ENCODE results near the gene SERPINB5. TPM values are rescaled to one million over a fixed set of nuclear protein-coding genes. Genes with fewer than 3 reads are reported as not detected.

Gene SERPINB5
- total RNA-seq, 2 donors from 2014 or later, result not detected

DNA sequence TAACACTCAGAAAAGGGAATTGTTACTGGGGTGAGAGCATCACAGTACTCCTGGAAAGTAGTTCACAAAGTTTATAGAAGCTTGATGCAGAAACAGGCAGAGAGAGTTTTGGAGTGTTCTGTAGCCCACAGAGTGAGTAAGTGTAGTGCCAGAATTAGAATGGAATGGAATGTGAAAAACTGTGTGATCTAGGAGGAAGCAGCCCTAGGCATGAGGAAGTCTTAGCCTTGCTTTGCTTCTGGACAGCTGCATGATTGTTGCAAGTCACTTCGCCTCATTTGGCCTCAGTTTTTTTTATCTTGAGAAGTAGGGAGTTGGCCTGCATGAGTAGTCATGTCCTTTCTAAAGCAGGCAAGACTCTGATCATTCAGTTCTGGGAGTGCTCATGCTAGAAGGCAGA lies 76.3 kb downstream of the SERPINB5 start:
- H3K36me3 ChIP-seq (replicated peaks in 1 of 2; ENCODE audit: insufficient read depth in 1 of 2, low read depth in 2 of 2), result no peaks in the 10 kb centered on the region
- H3K9me3 ChIP-seq, result no peaks in the 10 kb centered on the region
- ATAC-seq (peak; percentile 52), DNase-seq (peak in 2 of 4 donors; percentile 12 to 32)
- no peaks in the 10 kb centered on the region for H3K27me3 ChIP-seq
- 46 to 68% methylated on average over 1 of the region's 1 CpG for WGBS, 2 donors
- H3K27ac ChIP-seq, result no peak overlapping the region
- no peaks in the 10 kb centered on the region for H3K4me1 ChIP-seq
- no peak for TF ChIP-seq POLR2A (IDR thresholded peaks at IDR 0.05)
- TF ChIP-seq, protein P1, sequence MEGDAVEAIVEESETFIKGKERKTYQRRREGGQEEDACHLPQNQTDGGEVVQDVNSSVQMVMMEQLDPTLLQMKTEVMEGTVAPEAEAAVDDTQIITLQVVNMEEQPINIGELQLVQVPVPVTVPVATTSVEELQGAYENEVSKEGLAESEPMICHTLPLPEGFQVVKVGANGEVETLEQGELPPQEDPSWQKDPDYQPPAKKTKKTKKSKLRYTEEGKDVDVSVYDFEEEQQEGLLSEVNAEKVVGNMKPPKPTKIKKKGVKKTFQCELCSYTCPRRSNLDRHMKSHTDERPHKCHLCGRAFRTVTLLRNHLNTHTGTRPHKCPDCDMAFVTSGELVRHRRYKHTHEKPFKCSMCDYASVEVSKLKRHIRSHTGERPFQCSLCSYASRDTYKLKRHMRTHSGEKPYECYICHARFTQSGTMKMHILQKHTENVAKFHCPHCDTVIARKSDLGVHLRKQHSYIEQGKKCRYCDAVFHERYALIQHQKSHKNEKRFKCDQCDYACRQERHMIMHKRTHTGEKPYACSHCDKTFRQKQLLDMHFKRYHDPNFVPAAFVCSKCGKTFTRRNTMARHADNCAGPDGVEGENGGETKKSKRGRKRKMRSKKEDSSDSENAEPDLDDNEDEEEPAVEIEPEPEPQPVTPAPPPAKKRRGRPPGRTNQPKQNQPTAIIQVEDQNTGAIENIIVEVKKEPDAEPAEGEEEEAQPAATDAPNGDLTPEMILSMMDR (IDR thresholded peaks at IDR 0.05), result no peak
- H3K4me3 ChIP-seq, result no peak overlapping the region
- intact Hi-C loops (cut with DNase I), result no loop called here

Other genes with a start within 250 kb of the SERPINB5 start
- 10 to 100 TPM; 10.1 to 18.5 TPM for gene BCL2, start 157.2 kb upstream of the SERPINB5 start, total RNA-seq
- gene KDSR, start 109.8 kb upstream of the SERPINB5 start, total RNA-seq, result 10 to 100 TPM; 14.5 TPM
- gene VPS4B, start 54.5 kb upstream of the SERPINB5 start, total RNA-seq, result 10 to 100 TPM; 16.2 to 20.2 TPM
- gene SERPINB12, start 65.4 kb downstream of the SERPINB5 start, total RNA-seq, result not detected
- gene SERPINB13, start 110.4 kb downstream of the SERPINB5 start, total RNA-seq, result not detected
- gene SERPINB4, start 167.3 kb downstream of the SERPINB5 start, total RNA-seq, result not detected
- not detected for gene SERPINB3, start 184.9 kb downstream of the SERPINB5 start, total RNA-seq
- gene SERPINB11, start 226.0 kb downstream of the SERPINB5 start, total RNA-seq, result not detected

Measured in body of pancreas (tissue), 4 donors.